ENCODE results near the gene DLG5.

The DLG5 gene

GRCh38 chr10:77855404-77856155 is 71.0 kb downstream of the DLG5 start:
- Histone ChIP-seq H3F3A (ENCODE audit: low read depth) (no peaks in the 10 kb centered on the region), H3K36me3 (ENCODE audit: insufficient read depth, low read length) (peaks cover 45% of the 10 kb centered on the region; the same call in 1 of the 2 replicates), H3K79me2 (ENCODE audit: insufficient read depth, low read length) (no peaks in the 10 kb centered on the region), H3K9me2 (replicated peaks; ENCODE audit: low read depth, low read length) (no peaks in the 10 kb centered on the region), H2AFZ (ENCODE audit: low read length) (no peak overlapping the region), H3K4me1 (ENCODE audit: insufficient read depth, low read length, poor library complexity, severe bottlenecking) (no peaks in the 10 kb centered on the region), H3K9me3 (ENCODE audit: insufficient read depth, low read depth, low read length) (no peaks in the 10 kb centered on the region), H4K20me1 (ENCODE audit: insufficient read depth, low read length, poor library complexity, severe bottlenecking) (no peaks in the 10 kb centered on the region), H3K4me2 (ENCODE audit: low read depth, low read length, poor library complexity, severe bottlenecking) (no peak overlapping the region), H3K4me3 (ENCODE audit: low read length, poor library complexity, severe bottlenecking) (no peak overlapping the region), H3K9ac (ENCODE audit: low read depth, low read length, poor library complexity, severe bottlenecking) (no peak overlapping the region), H3K27me3 (ENCODE audit: insufficient read depth, low read length, poor library complexity, severe bottlenecking) (no peaks in the 10 kb centered on the region)
- TF ChIP-seq CTCF (conservative IDR thresholded peaks at IDR 0.05; ENCODE audit: low read length) (no peak), EZH2phosphoT487 (IDR thresholded peaks at IDR 0.05; ENCODE audit: borderline replicate concordance) (no peak)

GRCh38 chr10:77854115-77854514 is 72.4 kb downstream of the DLG5 start:
- Histone ChIP-seq H3K27me3 (ENCODE audit: insufficient read depth, low read length, poor library complexity, severe bottlenecking) (no peaks in the 10 kb centered on the region), H3K4me1 (ENCODE audit: insufficient read depth, low read length, poor library complexity, severe bottlenecking) (peaks cover 5% of the 10 kb centered on the region), H3K9ac (ENCODE audit: low read depth, low read length, poor library complexity, severe bottlenecking) (no peak overlapping the region), H3K9me3 (ENCODE audit: insufficient read depth, low read depth, low read length) (no peaks in the 10 kb centered on the region), H3K9me2 (replicated peaks; ENCODE audit: low read depth, low read length) (no peaks in the 10 kb centered on the region), H4K20me1 (ENCODE audit: insufficient read depth, low read length, poor library complexity, severe bottlenecking) (no peaks in the 10 kb centered on the region), H3K79me2 (ENCODE audit: insufficient read depth, low read length) (no peaks in the 10 kb centered on the region), H3K36me3 (ENCODE audit: insufficient read depth, low read length) (peaks cover 51% of the 10 kb centered on the region; the same call in 1 of the 2 replicates), H3K4me2 (ENCODE audit: low read depth, low read length, poor library complexity, severe bottlenecking) (no peak overlapping the region), H3F3A (ENCODE audit: low read depth) (no peaks in the 10 kb centered on the region), H3K4me3 (ENCODE audit: low read length, poor library complexity, severe bottlenecking) (no peak overlapping the region), H2AFZ (ENCODE audit: low read length) (no peak overlapping the region)
- TF ChIP-seq EZH2phosphoT487 (IDR thresholded peaks at IDR 0.05; ENCODE audit: borderline replicate concordance) (no peak), CTCF (conservative IDR thresholded peaks at IDR 0.05; ENCODE audit: low read length) (no peak)

GRCh38 chr10:77853256-77853655 is 73.3 kb downstream of the DLG5 start:
- no peaks in the 10 kb centered on the region for H3F3A ChIP-seq (ENCODE audit: low read depth)
- H3K27me3 ChIP-seq (ENCODE audit: insufficient read depth, low read length, poor library complexity, severe bottlenecking), result no peaks in the 10 kb centered on the region
- H3K36me3 ChIP-seq (ENCODE audit: insufficient read depth, low read length), result peaks cover 51% of the 10 kb centered on the region; the same call in 1 of the 2 replicates
- H3K9me3 ChIP-seq (ENCODE audit: insufficient read depth, low read depth, low read length), result no peaks in the 10 kb centered on the region
- H3K79me2 ChIP-seq (ENCODE audit: insufficient read depth, low read length), result no peaks in the 10 kb centered on the region
- no peaks in the 10 kb centered on the region for H3K9me2 ChIP-seq (replicated peaks; ENCODE audit: low read depth, low read length)
- TF ChIP-seq EZH2phosphoT487 (IDR thresholded peaks at IDR 0.05; ENCODE audit: borderline replicate concordance) (no peak), CTCF (conservative IDR thresholded peaks at IDR 0.05; ENCODE audit: low read length) (no peak)
- peaks cover 9% of the 10 kb centered on the region for H3K4me1 ChIP-seq (ENCODE audit: insufficient read depth, low read length, poor library complexity, severe bottlenecking)
- H3K4me2 ChIP-seq (ENCODE audit: low read depth, low read length, poor library complexity, severe bottlenecking), result no peak overlapping the region
- no peak overlapping the region for H3K4me3 ChIP-seq (ENCODE audit: low read length, poor library complexity, severe bottlenecking)
- no peak overlapping the region for H3K9ac ChIP-seq (ENCODE audit: low read depth, low read length, poor library complexity, severe bottlenecking)
- no peaks in the 10 kb centered on the region for H4K20me1 ChIP-seq (ENCODE audit: insufficient read depth, low read length, poor library complexity, severe bottlenecking)
- H2AFZ ChIP-seq (ENCODE audit: low read length), result no peak overlapping the region

Measured in Loucy (cell line).